Caco-2 (cell line): Measurements from ENCODE around the gene IRX2. TPM values are rescaled to one million over a fixed set of nuclear protein-coding genes. Genes with fewer than 3 reads are reported as not detected.

Experiments used
- BruUV-seq: library from RNA; stranded (reverse); fragments of 400-500 nt; replicated peaks from 2 replicates; lab custom pipeline; 2021; lab: Mats Ljungman, UMichigan
- CTCF ChIA-PET: fragments of 300-600 bp; sonication (Branson Sonifier 250); formaldehyde crosslinking; loops from one replicate; lab custom pipeline; 2022; ENCODE audit warnings: antibody characterized with exemption; lab: Charles Lee
- POLR2A ChIA-PET: fragments of 300-600 bp; sonication (Branson Sonifier 250); formaldehyde crosslinking; loops from one replicate; lab custom pipeline; 2022; ENCODE audit warnings: antibody characterized with exemption; lab: Charles Lee
- DNase-seq, 2 experiments: peaks; one replicate each; pipeline versions ENCODE4 v3.0.0 to v3.0.0-alpha.2; 2020 to 2022
- H3K27me3 ChIP-seq: replicated peaks from 2 replicates; pipeline ENCODE4 v1.6.0; 2011; ENCODE audit warnings: low read length; ENCODE audit not compliant: control insufficient read depth, insufficient read depth
- H3K36me3 ChIP-seq: 2 replicates; pipeline ENCODE4 v1.5.1; 2011; ENCODE audit warnings: low read length; ENCODE audit not compliant: control insufficient read depth, insufficient read depth
- H3K4me1 ChIP-seq: fragments of 250-450 bp; sonication (Bioruptor Pico); 2 replicates; pipeline ENCODE4 v1.5.1; 2020; ENCODE audit warnings: mild to moderate bottlenecking
- H3K4me3 ChIP-seq: 2 replicates; pipeline ENCODE4 v1.5.1; 2011; ENCODE audit warnings: low read depth, mild to moderate bottlenecking, control low read depth, low read length
- H3K9me3 ChIP-seq: fragments of 250-450 bp; sonication (Bioruptor Pico); 2 replicates; pipeline ENCODE4 v1.5.1; 2020; ENCODE audit warnings: mild to moderate bottlenecking, moderate library complexity
- H3K27ac Mint-ChIP-seq: one replicate; pipeline ENCODE4 v1.8.0; 2022; ENCODE audit warnings: mixed read lengths; ENCODE audit not compliant: unreplicated experiment
- H3K27me3 Mint-ChIP-seq: one replicate; pipeline ENCODE4 v1.8.0; 2022; ENCODE audit warnings: mixed read lengths; ENCODE audit not compliant: insufficient read depth, unreplicated experiment
- H3K36me3 Mint-ChIP-seq: one replicate; pipeline ENCODE4 v1.8.0; 2022; ENCODE audit warnings: mild to moderate bottlenecking, mixed read lengths; ENCODE audit not compliant: insufficient read depth, unreplicated experiment
- H3K4me1 Mint-ChIP-seq: one replicate; pipeline ENCODE4 v1.8.0; 2022; ENCODE audit warnings: low read depth, mixed read lengths; ENCODE audit not compliant: unreplicated experiment
- H3K4me3 Mint-ChIP-seq: one replicate; pipeline ENCODE4 v1.8.0; 2022; ENCODE audit warnings: mild to moderate bottlenecking, moderate library complexity, mixed read lengths; ENCODE audit not compliant: unreplicated experiment
- H3K9me3 Mint-ChIP-seq: one replicate; pipeline ENCODE4 v1.8.0; 2022; ENCODE audit warnings: mixed read lengths; ENCODE audit not compliant: unreplicated experiment
- CTCF ChIP-seq, 2 experiments: fragments of 200-600 bp in 1 of 2; IDR thresholded peaks; 1 replicate in 1 of 2; 2 replicates in 1 of 2; pipeline versions ENCODE4 v1.5.1 to v1.8.0; 2011 to 2022; ENCODE audit warnings: antibody characterized with exemption in 1 of 2, control low read depth in 1 of 2, inconsistent platforms in 1 of 2, low read depth in 1 of 2, low read length in 1 of 2, mild to moderate bottlenecking in 1 of 2, moderate library complexity in 1 of 2; ENCODE audit not compliant: insufficient read depth in 1 of 2, severe bottlenecking in 1 of 2, unreplicated experiment in 1 of 2
- intact Hi-C: fragments of 100-400 bp; cut with micrococcal nuclease; formaldehyde crosslinking; loops from one replicate; pipeline ENCODE4 v1.10.0; 2022; ENCODE audit not compliant: unreplicated experiment
- total RNA-seq: library from RNA; stranded (reverse); gene quantifications from 2 replicates; pipeline ENCODE4 v1.2.3, GENCODE V29; 2022

IRX2 gene
- total RNA-seq, 1 experiment from 2014 or later, result 44.1 TPM

- no peak for DNase-seq
- H3K27ac Mint-ChIP-seq, result peak overlapping the region; percentile 66
These were observed 8.4 kb downstream of the IRX2 start for GRCh38 chr5:2742921-2743679.

GRCh38 chr5:2741956-2742355 is 9.5 kb downstream of the IRX2 start:
- no peak overlapping the region for H3K4me3 ChIP-seq
- no TSS peak for BruUV-seq
- H3K27me3 ChIP-seq, result no peaks in the 10 kb centered on the region
- peaks cover 22% of the 10 kb centered on the region for H3K4me1 Mint-ChIP-seq
- no peak overlapping the region for H3K4me3 Mint-ChIP-seq
- ChIA-PET CTCF (no interaction called here), POLR2A (no interaction called here)
- no peak for TF ChIP-seq CTCF (IDR thresholded peaks at IDR 0.05; ENCODE audit: insufficient read depth in 1 of 2, low read depth in 1 of 2, low read length in 1 of 2, severe bottlenecking in 1 of 2, unreplicated experiment in 1 of 2)
- no peaks in the 10 kb centered on the region for H3K27me3 Mint-ChIP-seq
- H3K27ac Mint-ChIP-seq, result no peak overlapping the region
- intact Hi-C loops, result no loop called here
- H3K9me3 Mint-ChIP-seq, result no peaks in the 10 kb centered on the region
- H3K36me3 ChIP-seq, result no peaks in the 10 kb centered on the region
- peaks cover 59% of the 10 kb centered on the region for H3K36me3 Mint-ChIP-seq
- H3K9me3 ChIP-seq, result no peaks in the 10 kb centered on the region
- H3K4me1 ChIP-seq, result peaks cover 16% of the 10 kb centered on the region
- no peak for DNase-seq

More at GRCh38 chr5:2742921-2743679, 8.4 kb downstream of the IRX2 start:
- Histone ChIP-seq H3K4me1 (peaks cover 21% of the 10 kb centered on the region), H3K36me3 (peaks cover 3% of the 10 kb centered on the region; the same call in 1 of the 2 replicates), H3K4me3 (no peak overlapping the region), H3K9me3 (no peaks in the 10 kb centered on the region), H3K27me3 (no peaks in the 10 kb centered on the region)
- intact Hi-C loops, result no loop called here
- BruUV-seq, result no TSS peak
- ChIA-PET CTCF (no interaction called here), POLR2A (no interaction called here)
- peaks cover 70% of the 10 kb centered on the region for H3K36me3 Mint-ChIP-seq
- peak overlapping the region; percentile 37 for H3K4me3 Mint-ChIP-seq
- H3K27me3 Mint-ChIP-seq, result no peaks in the 10 kb centered on the region
- peaks cover 22% of the 10 kb centered on the region for H3K4me1 Mint-ChIP-seq
- H3K9me3 Mint-ChIP-seq, result no peaks in the 10 kb centered on the region
- no peak for TF ChIP-seq CTCF (IDR thresholded peaks at IDR 0.05; ENCODE audit: insufficient read depth in 1 of 2, low read depth in 1 of 2, low read length in 1 of 2, severe bottlenecking in 1 of 2, unreplicated experiment in 1 of 2)

- no peaks in the 10 kb centered on the region for H3K36me3 ChIP-seq
- intact Hi-C loops, result no loop called here
- no peaks in the 10 kb centered on the region for H3K27me3 ChIP-seq
- ChIA-PET CTCF (no interaction called here), POLR2A (no interaction called here)
- BruUV-seq, result no TSS peak
- H3K4me3 Mint-ChIP-seq, result no peak overlapping the region
- no peak for TF ChIP-seq CTCF (IDR thresholded peaks at IDR 0.05; ENCODE audit: insufficient read depth in 1 of 2, low read depth in 1 of 2, low read length in 1 of 2, severe bottlenecking in 1 of 2, unreplicated experiment in 1 of 2)
- H3K4me1 Mint-ChIP-seq, result peaks cover 22% of the 10 kb centered on the region
- peaks cover 16% of the 10 kb centered on the region for H3K4me1 ChIP-seq
- H3K27ac Mint-ChIP-seq, result no peak overlapping the region
- H3K36me3 Mint-ChIP-seq, result peaks cover 50% of the 10 kb centered on the region
- H3K9me3 Mint-ChIP-seq, result no peaks in the 10 kb centered on the region
- H3K4me3 ChIP-seq, result no peak overlapping the region
- H3K27me3 Mint-ChIP-seq, result no peaks in the 10 kb centered on the region
- H3K9me3 ChIP-seq, result no peaks in the 10 kb centered on the region
- no peak for DNase-seq
These were observed 10.5 kb downstream of the IRX2 start for GRCh38 chr5:2740876-2741555.
